Right forelimb (tissue), 1 donor: Measurements from ENCODE around the gene CTNND2.
"Not testable (repeated sequence)": the region's sequence is repeated elsewhere in the genome, so short reads cannot be mapped to it uniquely, and the experiment has no call there.

Experiments
- DNase-seq: peaks from one replicate; pipeline ENCODE4 v3.0.0-alpha.2; 2018

CTNND2 gene

DNA sequence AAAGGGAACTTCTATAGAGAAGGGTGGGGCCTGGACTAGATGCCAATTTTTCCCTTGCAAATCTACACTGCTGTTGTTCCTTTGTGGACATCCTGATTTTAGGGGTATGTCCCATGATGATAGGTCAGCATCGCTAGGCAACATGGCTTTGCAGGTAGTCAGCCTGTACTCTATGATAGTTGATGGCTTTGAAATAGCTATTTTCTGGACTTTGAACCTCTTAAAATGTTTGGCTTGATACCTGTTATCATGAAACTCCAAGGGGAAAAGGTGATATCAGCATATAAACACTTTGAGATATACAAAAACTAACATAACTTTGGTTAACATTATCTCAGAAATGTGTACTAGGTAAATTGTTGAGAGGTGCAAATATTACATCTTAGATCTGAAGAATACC lies 533.2 kb downstream of the CTNND2 start:
- no peak for DNase-seq

DNA sequence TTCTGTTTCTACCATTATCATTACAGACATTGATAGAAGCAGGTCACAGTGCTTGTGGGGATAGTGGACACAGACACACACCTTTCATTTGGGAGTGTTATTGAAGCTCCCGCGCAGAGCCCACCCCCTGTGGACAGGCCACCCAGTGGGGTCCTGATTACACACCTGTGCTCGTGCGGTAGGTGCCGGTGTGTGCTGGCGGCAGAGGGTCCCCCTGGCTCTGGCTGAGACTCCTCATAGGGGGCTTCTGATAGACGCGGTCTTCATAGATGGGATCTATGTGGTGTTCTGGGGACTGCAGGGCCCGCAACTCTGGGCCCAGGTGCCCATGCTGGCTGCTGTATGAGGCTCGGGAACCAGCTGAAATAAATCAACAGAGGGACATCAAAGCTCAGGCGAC lies 539.7 kb downstream of the CTNND2 start:
- DNase-seq = no peak

DNA sequence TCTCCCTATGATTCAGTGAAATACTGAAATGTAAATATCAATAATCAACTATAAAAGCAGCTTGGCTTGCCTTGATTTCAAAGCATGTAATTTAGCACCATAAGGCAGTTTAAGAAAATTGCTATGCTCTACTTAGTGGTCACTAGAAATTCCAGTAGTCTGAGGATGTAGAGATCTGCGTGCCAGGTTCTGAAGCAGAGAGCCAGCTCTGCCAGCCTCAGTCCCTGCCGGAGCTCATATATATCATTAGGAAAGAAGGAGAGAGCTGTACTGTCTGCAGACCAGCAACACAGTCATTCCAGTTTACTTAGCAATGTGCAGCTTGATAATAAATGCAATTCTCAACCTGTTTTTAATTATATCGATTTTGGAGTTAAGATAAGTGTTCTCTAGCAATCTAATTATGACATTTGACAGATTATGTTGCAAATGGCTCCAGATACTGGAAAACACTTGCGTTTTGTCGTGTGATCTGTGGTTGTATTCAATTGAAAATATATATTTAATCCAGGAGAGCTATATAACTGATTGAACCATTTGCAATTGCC lies 540.5 kb downstream of the CTNND2 start:
- DNase-seq = no peak

DNA sequence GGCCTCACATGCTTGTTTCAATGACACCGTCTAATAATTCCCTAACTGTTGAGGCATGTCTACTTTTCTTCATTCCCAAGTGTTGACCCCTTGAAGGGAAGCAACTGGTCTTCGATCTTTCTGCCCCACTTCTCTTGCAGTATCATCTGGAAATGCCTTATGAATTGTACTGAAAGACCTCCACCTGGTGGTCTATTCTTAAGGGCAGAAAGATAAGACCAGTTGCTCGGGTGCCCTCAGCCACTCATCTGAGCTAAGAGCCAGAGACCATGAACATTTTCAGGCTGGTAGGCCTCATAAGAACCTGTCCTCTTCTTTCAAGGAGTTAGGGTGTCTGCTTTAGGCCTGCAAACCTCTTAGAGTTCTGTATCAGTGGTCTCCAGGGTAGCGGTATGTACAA lies 542.5 kb downstream of the CTNND2 start:
- DNase-seq = no peak

DNA sequence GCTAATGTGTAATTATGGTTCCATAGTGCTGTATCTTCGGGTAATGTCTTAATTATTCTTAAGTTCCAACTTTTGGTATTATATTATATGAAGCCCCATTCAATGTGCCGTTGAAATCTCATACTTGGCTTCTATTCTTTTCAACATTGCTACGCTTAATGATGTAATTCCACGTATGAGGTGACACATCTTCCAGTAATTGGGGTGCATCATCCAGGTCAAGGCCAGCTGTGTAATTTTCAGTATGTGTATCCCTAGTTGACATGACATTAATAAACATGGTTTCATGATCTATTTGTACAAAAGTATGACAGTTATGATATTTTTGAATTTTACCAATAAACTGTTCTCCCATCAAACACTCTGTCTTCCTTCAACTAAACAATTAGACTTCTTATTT lies 546.3 kb downstream of the CTNND2 start:
- DNase-seq = no peak

DNA sequence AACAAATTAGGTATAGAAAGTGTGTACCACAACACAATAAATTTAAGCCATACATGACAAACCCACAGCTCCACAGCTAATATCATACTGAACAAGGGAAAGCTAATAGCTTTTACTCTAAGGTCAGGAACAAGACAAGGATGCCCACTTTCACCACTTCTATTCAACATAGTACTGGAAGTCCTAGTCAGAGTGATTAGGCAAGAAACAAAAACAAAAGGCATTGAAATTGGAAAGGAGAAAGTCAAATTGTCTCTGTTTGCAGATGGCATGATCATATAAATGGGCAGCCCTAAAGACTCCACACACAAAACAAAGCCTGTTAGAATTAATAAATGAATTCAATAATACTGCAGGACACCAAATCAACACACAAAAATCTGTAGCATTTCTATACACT lies 548.8 kb downstream of the CTNND2 start:
- no peak for DNase-seq

DNA sequence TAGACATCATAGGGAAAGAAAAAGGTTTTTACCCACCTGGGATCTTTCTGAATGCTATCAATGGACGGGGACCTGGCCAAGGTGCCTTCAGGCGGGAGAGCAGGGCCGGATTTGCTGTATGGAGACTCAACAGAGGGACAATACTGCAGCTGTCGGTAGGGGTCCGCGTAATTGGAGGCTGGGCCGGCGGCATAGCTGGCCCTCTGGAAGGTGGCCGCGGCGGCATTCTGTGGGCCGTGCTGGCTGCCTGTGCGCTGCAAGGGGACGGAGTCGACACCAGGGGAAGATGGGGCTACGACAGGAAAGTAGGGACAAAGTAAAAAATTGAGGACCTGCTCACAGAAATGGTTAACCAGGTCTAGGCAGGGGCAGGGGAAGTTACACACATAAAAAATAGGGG lies 557.9 kb downstream of the CTNND2 start:
- no peak for DNase-seq

DNA sequence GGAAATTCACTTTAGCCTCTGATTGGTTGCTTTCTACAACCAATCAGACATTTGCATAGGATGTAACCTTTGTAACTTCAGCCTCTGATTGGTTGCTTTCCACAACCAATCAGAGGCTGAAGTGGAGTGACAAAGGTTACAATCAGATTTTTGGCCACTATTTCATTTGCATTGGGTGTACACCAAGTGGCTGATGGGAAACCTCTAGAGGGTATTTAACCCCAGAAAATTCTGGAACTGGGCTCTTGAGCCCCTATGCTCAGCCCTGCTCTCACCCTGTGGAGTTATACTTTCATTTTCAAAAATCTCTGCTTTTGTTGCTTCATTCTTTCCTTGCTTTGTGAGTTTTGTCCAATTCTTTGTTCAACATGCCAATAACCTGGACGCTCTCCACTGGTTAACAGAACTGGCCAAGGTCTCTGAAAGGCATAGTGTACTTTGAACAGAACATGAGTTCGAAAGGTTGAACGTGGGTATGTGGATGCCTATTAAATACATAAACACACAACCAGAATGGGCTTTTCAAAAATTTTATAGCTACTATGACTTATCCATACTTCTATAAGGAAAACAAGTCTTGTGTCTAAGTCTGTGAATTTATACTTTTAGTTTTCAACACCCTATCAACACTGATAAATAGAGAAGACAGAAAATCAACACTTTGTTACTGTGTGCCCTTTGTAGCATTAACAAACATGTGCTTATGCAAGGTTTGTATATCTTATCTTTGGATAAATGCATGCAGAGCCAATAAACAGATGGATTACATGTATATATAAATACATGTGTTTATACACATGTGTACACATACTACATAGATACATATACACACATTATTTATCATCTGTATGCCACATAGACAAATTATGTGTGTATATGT lies 568.1 kb downstream of the CTNND2 start:
- no peak for DNase-seq

DNA sequence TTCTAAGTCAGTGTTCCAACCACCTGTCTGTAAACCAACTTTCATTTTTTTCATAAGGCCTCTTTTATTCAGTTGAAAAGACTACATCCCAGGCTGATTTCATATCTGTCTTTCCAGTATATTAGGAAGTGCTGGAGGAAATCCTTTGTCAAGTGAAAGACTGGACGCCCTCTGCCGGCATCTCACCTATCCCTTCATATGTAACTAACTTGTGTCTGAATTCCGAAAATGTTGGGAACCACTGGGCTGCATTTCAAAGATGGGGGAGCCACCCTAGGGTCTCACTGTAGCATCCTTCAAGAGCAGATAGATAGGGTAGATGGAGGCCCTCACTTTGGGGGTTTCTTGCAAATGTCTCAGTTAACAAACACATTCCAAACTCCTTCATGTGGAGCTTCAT lies 569.8 kb downstream of the CTNND2 start:
- DNase-seq = no peak

DNA sequence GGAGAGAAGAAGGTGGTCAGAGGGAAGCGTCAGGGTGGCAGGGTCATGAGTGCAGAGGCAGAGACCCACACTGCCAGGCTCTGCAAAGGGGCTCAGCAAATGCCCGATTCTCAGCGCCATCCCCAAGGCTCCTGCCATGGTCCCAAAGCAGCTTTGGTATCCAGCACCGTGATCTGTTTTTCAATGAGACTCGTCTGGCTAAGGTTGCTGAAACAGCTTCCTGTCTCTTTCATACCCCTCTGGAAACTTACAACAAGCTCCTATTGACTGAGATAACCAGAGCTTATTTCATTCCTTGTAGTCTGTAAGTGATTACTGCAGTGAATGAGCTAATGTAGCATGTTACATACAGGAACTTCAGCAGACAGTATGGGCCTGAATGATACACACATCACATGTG lies 574.6 kb downstream of the CTNND2 start:
- no peak for DNase-seq

DNA sequence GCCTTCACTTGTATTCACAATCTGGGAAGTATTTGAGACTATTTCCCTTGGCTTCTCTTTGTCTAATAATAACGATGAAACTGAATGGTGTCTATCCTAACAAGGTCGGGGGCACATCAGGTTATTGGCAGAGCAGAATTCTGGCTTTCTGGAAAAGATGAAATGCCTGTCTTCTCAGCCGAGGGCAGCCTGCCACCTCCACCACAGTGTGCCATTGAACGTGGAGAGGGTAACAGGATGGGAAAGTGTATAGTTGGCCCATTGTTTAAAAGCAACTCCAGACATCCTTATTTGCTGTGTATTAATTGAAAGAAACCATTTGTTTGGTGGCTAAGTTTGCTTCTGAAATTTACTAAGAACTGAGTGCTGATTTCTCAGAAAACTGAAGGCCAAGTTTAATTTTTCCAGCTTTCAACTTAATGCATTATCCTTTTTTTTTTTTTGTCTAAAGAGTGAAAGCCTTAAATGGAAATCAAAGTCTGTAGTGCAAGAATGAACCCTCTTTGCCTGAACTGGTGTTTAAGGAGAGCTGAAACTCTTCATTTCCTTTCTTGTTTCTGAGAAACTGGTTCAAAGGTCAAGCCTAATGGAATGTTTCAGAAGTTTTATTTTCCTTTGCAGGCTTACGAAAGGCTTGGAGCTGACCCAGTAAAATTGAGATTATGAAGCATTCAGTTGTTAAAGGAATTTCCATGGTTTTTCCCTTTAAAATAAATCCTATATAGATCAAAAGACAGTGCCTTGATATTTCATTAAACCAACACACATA lies 579.5 kb downstream of the CTNND2 start:
- no peak for DNase-seq

DNA sequence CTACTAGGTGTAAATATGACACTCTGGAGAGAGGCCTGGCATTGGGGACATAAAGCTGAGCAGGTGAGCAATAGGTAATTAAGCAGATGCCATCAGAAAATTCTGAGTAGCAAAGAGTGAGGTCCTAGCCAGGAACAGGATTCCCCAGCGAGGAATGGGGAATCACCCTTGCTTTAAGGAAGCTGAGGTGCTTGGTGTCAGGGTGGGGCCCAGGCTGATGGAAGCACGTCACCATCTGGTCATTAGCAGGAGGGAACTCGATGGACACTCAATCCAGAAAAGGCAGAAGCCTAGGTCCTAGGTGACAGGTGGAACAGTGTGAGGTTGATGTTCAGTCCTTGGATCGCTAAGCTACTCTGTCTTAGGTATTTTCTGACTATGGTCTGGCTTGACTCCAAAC lies 580.5 kb downstream of the CTNND2 start:
- no peak for DNase-seq

DNA sequence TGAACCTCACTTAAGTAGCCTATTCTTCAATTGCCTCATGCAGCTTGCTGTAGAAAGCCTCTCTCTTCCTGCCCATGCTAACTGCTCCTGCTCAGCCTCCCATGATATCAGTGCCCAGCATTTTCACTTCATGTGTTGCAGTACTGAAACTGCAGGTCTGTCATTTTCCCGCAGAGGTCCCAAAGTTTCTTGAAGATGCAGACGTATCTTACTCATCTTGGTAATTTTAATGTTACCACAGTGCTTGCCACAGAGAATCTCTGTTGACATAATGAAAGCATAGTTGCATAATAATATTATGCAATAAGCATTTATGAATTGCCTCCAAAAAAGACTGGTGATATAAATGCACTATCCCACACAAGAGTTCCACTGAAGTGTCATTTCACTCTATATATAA lies 582.1 kb downstream of the CTNND2 start:
- DNase-seq = no peak

DNA sequence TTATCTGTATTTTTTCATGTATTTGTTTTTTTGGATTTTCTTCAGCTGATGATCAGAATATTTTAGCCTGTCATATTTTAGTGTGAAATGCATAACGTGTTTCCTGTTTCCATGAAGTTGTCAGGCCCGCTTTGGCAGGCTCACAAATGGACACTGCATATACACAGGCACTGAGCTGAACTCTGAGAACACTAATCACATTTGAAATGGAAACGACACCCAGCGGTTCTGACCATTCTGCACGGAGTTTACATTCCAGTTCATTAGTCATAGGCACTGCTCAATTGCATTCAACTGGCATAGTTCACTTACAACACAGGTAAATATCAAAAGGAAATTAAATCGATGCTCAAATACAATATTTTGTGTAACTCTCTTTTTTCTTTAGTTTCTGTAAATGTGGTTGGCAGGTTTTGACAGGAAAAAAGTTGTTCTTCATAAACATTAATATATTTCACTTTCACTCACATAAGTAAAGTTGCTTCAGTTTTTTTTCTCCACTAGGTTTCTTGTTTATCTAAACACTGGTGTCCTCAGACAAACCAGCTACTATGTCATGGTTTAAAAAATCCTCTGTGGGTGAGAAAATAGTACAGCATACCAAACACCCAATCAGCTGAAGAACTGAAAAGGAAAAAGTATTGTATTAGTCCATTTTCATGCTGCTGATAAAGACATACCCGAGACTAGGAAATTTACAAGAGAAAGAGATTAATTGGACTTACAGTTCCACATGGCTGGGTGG lies 584.2 kb downstream of the CTNND2 start:
- no peak for DNase-seq

DNA sequence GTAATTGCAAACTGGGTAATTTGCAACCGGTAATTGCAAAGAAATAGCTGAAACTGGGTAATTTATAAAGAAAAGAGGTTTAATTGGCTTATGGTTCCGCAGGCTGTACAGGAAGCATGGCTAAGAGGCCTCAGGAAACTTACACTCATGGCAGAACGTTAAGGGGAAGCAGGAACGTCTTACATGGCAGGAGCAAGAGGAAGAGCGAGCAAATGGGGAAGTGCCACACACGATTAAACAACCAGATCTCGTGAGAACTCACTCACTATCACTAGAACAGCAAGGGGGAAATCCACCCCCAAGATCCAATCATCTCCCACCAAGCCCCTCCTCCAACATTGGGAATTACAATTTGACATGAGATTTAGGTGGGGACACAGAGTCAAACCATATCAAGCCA lies 590.6 kb downstream of the CTNND2 start:
- not testable (repeated sequence) for DNase-seq

DNA sequence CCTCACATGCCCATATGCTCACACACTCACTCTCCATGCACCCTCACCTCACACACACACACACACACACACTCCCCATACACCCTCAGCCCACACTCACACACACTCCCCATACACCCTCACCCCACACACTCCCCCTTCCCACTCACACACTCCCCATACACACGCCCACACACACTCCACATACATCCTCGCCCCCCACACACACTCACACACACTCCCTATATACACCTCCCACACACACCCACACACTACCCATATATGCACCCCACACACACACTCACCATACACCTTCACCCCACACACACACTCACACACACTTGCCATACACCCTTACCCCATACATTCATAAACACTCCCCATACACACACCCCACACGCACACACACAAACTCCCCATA lies 592.5 kb downstream of the CTNND2 start:
- DNase-seq = no peak

DNA sequence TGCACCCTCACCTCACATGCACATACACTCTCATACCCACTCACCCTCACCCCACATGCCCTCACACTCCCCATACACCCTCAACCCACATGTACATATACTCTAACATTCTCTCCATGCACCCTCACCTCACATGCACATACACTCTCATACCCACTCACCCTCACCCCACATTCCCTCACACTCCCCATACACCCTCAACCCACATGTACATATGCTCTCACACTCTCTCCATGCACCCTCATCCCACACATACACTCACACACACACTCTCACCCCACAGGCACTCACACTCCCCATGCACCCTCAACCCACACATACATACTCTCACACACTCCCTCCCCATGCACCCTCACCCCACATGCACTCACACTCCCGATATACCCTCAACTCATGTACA lies 593.0 kb downstream of the CTNND2 start:
- no peak for DNase-seq

DNA sequence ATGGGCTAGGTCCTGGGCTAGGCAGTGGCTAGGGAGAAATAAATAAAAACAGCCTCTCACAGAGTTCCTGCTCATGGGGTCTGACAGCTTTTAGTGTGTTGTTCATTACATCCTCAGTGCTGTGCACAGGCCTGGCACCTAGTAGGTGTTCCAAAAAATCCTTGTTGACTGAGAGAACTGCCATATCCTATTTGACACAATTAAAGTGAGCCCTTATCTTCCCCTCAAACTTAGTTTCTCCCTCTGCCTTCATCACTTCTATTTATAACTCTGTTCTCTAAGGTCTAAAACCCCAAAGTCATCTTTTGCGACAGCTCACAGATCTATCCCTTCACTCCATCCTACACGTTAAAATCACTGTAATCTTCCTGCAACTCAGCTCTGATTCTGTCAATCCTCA lies 594.1 kb downstream of the CTNND2 start:
- no peak for DNase-seq

DNA sequence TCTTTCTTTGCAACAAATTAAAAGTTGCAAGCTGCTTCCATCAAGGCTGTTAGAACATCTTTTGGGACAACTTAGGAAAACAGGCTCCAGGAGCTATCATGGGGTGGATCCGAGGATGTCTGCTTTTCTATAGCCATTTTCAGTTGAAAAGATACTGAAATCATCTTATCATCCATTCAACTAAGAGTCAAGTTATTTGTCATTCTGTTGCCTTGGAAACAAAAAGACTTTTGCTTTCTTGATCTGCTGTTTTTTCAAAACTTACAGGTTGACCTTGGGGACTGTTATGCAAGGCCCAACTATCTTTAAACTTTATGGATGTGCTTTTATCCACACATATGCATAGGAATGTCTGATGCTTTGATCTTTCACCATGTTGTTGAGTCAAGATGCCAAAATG lies 597.9 kb downstream of the CTNND2 start:
- DNase-seq = no peak

DNA sequence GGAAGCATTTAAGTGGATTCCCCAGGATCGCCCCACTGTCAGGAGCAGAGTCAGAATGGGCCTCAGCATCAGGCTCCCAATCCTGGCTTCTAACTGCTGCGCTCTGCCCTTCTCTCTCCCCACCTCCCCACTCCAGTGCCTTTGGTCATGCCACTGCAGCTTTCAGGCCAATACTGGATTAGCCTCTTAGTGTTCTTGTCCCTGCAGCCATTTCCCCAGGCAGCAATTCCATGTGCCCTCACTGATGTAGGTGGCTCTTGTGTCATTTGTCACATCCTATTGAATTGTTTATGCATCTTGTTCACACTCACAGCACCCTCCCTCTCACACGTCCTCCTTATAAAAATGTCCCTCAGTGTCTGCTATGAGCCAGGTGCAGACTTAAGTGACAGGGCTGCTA lies 599.0 kb downstream of the CTNND2 start:
- no peak for DNase-seq

DNA sequence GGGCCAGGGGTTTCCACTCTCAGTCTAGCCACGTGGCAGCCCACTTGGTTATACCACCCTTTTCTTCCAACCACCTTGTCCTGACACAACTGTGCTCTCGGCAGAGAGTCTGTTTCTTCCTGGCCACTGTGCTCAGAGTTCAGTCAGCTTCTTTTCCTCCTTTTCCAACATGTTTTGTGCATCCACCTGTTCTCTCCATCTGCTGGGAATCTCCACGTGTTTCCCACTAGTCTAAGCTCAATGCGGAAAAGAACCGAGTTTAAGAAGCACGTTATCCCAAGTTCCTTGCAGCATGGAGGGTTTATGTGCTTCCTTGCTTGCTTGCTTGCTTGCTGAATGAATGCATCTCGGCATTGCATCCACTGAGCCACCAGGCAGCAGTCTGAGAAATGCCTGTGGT lies 599.6 kb downstream of the CTNND2 start:
- no peak for DNase-seq

DNA sequence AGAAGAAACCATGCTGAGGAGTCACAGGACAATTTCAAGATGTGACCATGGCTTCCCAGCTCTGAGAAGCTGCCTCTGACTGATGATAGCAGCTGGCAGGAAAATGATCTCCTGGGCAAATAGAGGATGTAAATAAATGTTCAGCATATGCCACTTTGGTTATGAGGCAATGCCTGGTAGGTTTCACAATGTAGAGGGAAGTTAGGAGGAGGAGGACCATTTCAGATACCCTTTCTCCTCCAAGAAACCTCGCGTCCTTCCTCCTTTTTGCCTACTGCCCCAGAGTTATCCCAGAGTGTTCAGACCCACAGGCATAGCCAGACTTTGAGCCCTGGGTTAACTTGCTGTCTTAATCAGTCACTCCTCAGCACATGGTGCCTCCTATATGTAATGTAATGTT lies 601.6 kb downstream of the CTNND2 start:
- DNase-seq = no peak

DNA sequence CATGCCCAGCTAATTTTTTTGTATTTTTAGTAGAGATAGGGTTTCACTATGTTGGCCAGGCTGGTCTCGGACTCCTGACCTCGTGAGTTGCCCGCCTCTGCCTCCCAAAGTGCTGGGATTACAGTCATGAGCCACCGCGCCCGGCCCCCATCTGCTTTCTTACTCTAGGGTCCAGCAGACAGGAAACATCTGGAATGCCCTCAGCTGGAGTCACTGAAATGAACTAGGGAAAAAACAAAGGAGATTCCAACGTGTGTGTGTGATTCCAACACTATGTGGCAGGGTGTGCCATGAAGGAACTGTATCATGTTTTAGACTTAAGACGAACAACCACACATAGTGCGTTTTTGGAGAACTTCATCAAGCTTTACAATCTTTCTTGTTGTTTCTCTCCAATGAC lies 603.1 kb downstream of the CTNND2 start:
- DNase-seq = no peak
